Fibroblast of skin of scalp (primary cell): ENCODE data around the gene ZFYVE27.

ENCODE experiments used
- DNase-seq: peaks from one replicate; pipeline ENCODE4 v3.0.0-alpha.2; 2013

ZFYVE27 gene

DNA sequence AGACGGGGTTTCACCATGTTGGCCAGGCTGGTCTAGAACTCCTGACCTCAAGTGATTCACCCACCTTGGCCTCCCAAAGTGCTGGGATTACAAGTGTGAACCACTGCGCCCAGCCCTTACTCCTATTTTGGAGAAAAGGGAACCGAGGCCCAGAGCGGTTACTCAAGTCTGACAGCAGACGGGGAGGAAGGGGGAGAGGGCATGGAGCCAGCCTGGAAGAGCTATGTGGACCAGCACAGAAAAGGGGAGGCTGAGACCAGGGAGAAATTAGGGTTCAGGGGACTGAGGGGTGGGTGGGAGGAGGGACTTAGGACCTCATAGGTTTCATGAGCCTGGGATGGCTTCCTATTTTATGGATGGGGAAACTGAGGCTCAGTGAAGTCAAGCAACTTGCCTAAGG is 33.3 kb downstream of the ZFYVE27 start:
- no peak for DNase-seq

DNA sequence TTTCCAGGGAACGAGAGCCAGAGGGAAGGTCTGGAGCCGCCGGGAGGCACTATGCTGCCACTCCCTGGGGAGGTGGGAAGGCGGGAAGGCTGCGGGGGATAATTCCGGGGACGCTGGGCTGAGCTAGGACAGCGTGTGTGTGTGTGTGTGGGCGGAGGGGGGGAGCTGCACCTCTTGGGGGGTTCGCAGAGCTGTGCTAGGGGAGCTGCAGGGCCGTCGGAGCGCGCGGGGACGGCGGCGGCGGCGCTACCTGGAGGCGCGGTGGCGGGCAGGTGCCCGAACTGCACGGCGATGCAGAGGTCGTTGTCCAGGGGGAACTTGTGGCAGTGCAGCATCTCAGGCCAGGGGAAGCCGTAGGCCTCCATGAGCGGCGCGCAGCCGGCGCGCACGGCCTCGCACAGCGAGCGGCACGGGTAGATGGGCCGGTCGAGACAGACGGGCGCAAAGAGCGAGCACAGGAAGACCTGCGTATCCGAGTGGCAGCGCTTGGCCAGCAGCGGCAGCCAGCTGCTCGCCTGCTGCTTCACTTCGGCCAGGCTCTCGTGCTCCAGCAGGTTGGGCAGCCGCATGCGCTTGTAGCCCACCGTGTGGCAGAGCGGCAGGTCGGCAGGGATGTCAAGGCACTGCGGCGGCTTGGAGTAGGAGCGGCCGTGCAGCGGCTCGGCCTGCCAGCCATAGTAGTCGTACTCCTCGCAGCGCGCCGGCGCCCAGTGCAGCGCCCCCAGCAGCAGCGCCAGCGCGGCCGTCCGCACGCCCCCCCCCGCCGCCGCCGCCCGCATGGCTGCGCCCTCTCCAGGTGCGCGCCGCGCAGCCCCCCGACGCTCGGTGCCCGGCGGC is 34.3 kb downstream of the ZFYVE27 start:
- peak; percentile 9 for DNase-seq

- no peak for DNase-seq
These were observed 35.2 kb downstream of the ZFYVE27 start, which contains the start of gene SFRP5 for GRCh38 chr10:97771913-97772823. TSS of gene SFRP5 (minus strand) at chr10:97771999. CDS start at chr10:97771833, 166 bp downstream.

GRCh38 chr10:97773096-97773495 is 36.2 kb downstream of the ZFYVE27 start:
- no peak for DNase-seq

GRCh38 chr10:97774811-97775294 is 37.9 kb downstream of the ZFYVE27 start:
- DNase-seq: no peak

- no peak for DNase-seq
These were observed 40.2 kb downstream of the ZFYVE27 start for GRCh38 chr10:97777143-97777542.

DNA sequence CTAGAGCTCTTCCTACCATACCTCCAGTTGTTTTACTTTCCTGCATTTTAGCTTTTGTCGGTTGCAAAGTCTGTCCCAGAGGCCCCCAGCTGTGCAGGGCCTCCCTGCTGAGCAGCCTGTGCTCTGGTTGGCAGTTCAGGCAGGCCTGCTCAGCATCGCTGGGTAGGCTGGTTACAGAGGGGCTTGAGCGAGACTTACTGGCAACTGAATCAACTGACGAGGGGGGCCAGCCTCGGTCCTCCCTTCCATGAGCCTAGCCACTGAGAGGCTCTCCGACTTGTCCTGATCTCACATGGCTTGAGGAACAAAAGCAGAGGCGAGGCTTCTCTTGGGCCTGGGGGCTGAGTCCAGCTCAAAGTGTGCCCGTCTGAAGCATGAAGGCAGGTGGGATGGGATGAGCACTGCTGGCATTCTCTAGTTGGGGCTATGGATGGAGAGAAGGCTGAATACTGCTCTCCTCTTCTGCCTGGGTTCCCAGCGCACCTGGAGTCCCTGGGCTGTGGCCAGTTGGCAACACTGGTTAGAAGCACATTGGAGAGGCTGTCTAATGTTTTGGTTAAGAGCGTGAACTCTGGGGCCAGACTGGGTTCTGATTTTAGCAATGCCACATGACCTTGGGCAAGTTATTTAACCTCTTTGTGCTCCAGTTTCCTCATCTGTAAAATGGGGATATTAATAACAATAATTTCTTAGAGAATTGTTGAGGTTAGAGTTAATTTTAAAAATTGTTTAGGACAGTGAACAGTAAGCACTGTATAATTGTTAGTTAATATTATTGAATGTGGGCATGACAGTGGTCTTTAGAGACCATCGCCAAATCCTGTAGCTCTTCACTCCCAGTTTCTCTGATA is 41.7 kb downstream of the ZFYVE27 start:
- DNase-seq: peak; percentile 29

DNA sequence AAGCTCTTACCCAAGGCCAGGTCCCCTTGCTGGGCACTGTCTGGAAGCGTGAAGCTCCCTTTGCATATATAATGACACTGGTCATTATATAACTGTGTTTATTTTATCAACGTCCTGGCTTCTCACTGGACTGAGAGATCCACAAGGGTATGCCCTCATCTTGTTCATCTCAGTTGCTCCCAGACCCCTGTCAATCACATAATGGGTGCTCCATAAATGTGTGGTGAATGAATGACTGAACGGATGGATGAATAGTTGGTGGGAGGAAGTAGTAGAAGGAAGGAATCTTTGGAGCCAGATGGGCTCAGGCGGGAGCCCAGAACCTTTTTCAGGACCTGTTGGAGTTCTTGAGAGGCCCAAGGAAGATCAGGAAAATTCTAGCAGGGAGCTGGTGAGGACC is 42.6 kb downstream of the ZFYVE27 start:
- DNase-seq: no peak

DNA sequence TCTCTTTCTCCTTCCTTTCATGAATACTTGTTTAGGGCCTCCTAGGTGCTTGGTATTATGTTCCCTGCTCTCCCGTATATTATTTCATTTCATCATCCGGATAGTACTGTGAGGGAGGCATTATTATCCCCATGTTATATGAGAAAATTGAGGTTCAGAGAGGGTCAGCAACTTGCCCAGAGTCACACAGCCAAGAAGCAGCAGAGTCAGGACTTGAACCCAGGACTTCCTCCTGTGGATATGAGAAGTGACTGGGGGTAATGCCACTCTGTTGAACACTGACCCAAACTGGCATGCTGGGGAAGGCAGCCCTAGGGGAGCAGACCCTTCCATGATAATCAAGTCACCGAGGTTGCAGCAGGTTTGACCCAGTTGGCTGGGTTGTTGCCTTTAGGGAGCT is 43.0 kb downstream of the ZFYVE27 start:
- no peak for DNase-seq

GRCh38 chr10:97780841-97781617 is 44.1 kb downstream of the ZFYVE27 start:
- DNase-seq: no peak

DNA sequence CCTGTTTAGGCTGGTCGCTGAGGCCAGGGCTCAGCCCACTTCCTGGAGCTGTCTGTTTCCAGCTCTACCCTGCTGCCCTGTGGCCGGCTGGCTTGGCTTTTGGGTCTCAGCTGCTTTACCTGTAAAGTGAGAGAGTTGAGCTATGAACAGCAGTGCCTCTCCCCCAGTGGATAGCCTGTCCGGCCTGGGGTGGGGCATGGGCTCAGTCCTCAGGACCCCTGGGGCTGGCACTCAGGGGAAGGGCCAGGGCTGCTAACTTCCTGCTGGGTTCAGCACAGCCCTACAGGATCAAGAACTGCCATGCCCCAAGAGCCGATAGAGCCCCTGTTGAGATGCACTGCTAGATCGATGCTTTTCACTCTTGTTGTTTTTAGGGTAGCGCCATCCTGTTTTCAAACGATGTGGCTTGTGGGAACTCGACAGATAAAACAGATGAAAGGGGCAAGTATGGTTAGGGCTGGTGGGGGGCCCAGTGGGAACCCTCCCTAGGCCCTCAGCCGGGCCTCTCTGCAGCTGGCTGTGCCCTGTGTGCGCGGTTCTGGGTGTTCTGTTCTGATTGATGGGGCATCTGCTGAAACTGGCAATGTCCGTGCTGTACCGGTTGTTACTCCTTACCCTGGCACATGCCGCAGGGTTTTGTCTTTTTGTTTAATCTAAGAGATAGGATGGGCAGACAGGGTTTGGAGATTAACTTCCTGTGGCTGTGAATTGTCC is 44.8 kb downstream of the ZFYVE27 start:
- DNase-seq: no peak

- no peak for DNase-seq
These were observed 45.7 kb downstream of the ZFYVE27 start for GRCh38 chr10:97782455-97783228.

- no peak for DNase-seq
These were observed 47.4 kb downstream of the ZFYVE27 start for GRCh38 chr10:97784200-97784810.

- no peak for DNase-seq
These were observed 48.3 kb downstream of the ZFYVE27 start for GRCh38 chr10:97785231-97785630.

- DNase-seq: no peak
These were observed 48.8 kb downstream of the ZFYVE27 start for GRCh38 chr10:97785731-97786130.

DNA sequence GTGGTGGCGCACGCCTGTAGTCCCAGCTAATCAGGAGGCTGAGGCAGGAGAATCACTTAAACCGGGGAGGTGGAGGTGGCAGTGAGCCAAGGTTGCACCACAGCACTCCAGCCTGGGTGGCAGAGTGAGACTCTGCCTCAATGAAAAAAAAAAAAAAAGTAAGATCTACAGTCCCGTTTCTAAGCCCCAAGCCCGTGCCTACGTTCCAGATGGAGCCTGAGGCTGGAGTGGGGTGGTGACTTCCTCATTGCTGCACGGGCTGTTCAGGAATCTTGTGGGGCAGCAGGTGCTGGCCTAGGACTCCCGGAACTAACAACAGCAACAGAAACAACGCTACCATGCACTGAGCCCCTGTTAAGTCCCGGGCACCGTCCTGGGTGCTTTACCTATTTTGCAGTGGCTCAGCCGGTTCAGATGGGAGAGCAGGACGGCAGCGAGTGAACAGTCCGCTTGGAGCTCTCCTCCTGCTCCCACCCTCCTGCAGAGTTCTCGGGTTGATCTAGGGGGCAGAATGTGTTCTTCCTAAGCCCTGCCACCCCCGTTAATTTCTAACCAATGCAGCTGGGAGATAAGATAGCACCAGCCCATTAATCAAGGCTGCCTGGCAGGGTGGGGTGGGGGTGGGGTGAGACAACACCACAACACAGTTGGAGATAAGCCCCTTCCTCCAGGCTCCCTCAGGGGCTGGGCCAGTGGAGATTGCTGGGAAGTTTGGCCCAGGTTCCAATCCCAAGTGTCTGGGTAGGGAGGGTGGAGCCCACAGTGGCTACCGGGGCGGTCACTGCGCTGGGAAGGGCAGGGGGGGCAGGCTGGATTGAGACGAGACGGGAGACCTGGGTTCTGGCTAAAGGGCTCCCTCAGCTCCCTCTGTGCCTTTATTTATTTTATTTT is 51.9 kb downstream of the ZFYVE27 start:
- DNase-seq: no peak

DNA sequence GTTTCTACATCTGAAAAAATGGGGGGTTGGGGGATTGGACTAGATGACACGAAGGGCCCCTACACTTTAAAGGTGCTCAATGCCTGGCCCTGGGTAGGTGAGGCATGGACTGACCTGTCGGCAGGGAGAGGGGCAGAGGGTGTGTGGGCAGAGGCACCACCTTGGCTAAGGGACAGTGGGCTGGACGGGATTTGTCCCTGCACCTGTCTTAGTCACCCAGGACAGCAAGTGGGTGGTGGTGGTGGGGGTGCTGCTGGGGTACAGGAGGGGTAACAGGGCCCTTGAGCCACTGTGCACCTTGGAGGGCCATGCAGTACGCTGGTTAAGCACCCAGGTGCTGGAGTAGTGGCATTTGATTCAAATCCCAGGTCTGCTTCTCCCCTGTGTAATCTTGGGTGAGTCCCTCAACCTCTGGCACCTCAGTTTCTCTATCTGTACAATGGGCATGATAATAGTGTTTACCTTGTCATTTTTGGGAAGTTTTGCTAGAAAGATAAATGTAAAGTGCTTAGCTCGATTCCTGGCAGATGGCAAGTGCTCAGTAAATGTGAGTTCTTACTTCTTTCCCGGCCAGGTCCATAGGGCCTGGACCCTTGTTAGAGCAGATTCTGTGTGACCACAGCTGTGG is 53.0 kb downstream of the ZFYVE27 start:
- no peak for DNase-seq
